HFFc6 (cell line): ENCODE measurements around the gene LRRC3. TPM values are rescaled to one million over a fixed set of nuclear protein-coding genes. Genes with fewer than 3 reads are reported as not detected.

Source experiments
- DNase-seq: peaks from one replicate; pipeline ENCODE4 v3.0.0-alpha.2; 2018
- H3K27ac Mint-ChIP-seq: 2 replicates; pipeline ENCODE4 v1.8.0; 2020; ENCODE audit warnings: mild to moderate bottlenecking, mixed read lengths
- H3K27me3 Mint-ChIP-seq: 2 replicates; pipeline ENCODE4 v1.8.0; 2021; ENCODE audit warnings: mild to moderate bottlenecking, moderate library complexity, mixed read lengths; ENCODE audit not compliant: insufficient read depth
- H3K36me3 Mint-ChIP-seq: 2 replicates; pipeline ENCODE4 v1.8.0; 2021; ENCODE audit warnings: low read depth, mixed read lengths
- H3K4me1 Mint-ChIP-seq: 2 replicates; pipeline ENCODE4 v1.8.0; 2020; ENCODE audit warnings: low read depth, mixed read lengths
- H3K4me3 Mint-ChIP-seq: 2 replicates; pipeline ENCODE4 v1.8.0; 2020; ENCODE audit warnings: mild to moderate bottlenecking, moderate library complexity, mixed read lengths
- H3K9me3 Mint-ChIP-seq: 2 replicates; pipeline ENCODE4 v1.8.0; 2020; ENCODE audit warnings: mild to moderate bottlenecking, mixed read lengths
- CTCF ChIP-seq: fragments of 200-600 bp; sonication (generic); IDR thresholded peaks from 2 replicates; pipeline ENCODE4 v1.5.0; 2021; ENCODE audit warnings: antibody characterized with exemption, mild to moderate bottlenecking
- total RNA-seq, 6 experiments: library from RNA; stranded (reverse); fragmentation: NEBNext Ultra II Directional; extraction: Animal tissue kit (Norgen Biotek cat#: 25700); gene quantifications; 2 replicates in 1 of 6; 3 replicates in 5 of 6; pipeline ENCODE4 v1.2.3, GENCODE V29; 2021

The LRRC3 gene
- total RNA-seq, 6 experiments from 2014 or later, result not detected

GRCh38 chr21:44450402-44450801 lies 4.9 kb upstream of the LRRC3 start:
- Mint-ChIP-seq H3K36me3 (peaks cover 5% of the 10 kb centered on the region), H3K9me3 (peaks cover 33% of the 10 kb centered on the region), H3K27me3 (peaks cover 19% of the 10 kb centered on the region), H3K4me3 (no peak overlapping the region), H3K4me1 (no peaks in the 10 kb centered on the region), H3K27ac (no peak overlapping the region)
- no peak for TF ChIP-seq CTCF
- no peak for DNase-seq

- peaks cover 5% of the 10 kb centered on the region for H3K36me3 Mint-ChIP-seq
- DNase-seq, result no peak
- H3K27ac Mint-ChIP-seq, result no peak overlapping the region
- peaks cover 15% of the 10 kb centered on the region for H3K27me3 Mint-ChIP-seq
- TF ChIP-seq CTCF, result no peak
- H3K4me1 Mint-ChIP-seq, result no peaks in the 10 kb centered on the region
- H3K4me3 Mint-ChIP-seq, result no peak overlapping the region
- peaks cover 30% of the 10 kb centered on the region for H3K9me3 Mint-ChIP-seq
Observed at GRCh38 chr21:44450999-44451398, 4.3 kb upstream of the LRRC3 start.

- Mint-ChIP-seq H3K36me3 (peaks cover 5% of the 10 kb centered on the region), H3K4me1 (no peaks in the 10 kb centered on the region), H3K9me3 (peaks cover 30% of the 10 kb centered on the region), H3K4me3 (no peak overlapping the region), H3K27ac (no peak overlapping the region), H3K27me3 (peaks cover 13% of the 10 kb centered on the region)
- TF ChIP-seq CTCF, result no peak
- no peak for DNase-seq
Observed at GRCh38 chr21:44453120-44453519, 2.2 kb upstream of the LRRC3 start.

GRCh38 chr21:44454058-44454457 lies 1.3 kb upstream of the LRRC3 start:
- H3K4me3 Mint-ChIP-seq, result no peak overlapping the region
- no peaks in the 10 kb centered on the region for H3K4me1 Mint-ChIP-seq
- TF ChIP-seq CTCF, result no peak
- H3K9me3 Mint-ChIP-seq, result peaks cover 35% of the 10 kb centered on the region
- DNase-seq, result no peak
- H3K36me3 Mint-ChIP-seq, result peaks cover 5% of the 10 kb centered on the region
- peaks cover 14% of the 10 kb centered on the region for H3K27me3 Mint-ChIP-seq
- H3K27ac Mint-ChIP-seq, result no peak overlapping the region

GRCh38 chr21:44455524-44456213 lies 359 bp downstream of the LRRC3 start:
- TF ChIP-seq CTCF, result no peak
- Mint-ChIP-seq H3K4me3 (no peak overlapping the region), H3K9me3 (peaks cover 33% of the 10 kb centered on the region), H3K4me1 (no peaks in the 10 kb centered on the region), H3K27ac (no peak overlapping the region), H3K27me3 (peaks cover 7% of the 10 kb centered on the region), H3K36me3 (peaks cover 5% of the 10 kb centered on the region; the same call in 1 of the 2 replicates)
- DNase-seq, result no peak
